ENCODE data around the gene TM9SF2.

DNA sequence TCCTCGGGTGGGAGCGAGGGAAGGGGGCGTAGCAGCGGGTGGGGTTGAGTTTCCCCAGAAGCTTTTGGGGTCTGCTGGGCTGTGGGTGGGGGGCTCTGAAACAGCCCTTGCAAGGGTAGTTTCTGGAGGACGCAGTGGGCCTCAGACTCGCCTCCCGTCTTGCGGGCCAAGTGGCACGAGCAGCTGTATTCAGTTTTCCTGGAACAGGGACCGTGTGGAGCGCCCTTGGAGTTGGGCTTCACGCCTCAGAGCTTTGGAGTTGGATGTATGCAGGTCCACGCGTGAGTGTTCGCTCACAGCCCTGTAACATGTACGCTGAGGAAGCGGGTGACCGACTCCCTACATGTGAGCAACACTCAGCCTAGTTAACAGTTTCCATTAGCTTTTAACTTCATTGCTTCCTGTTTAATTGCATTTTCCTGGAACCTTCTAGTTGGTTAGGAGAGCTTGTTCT is 603 bp downstream of the TM9SF2 start:
- TF ChIP-seq, protein P1, sequence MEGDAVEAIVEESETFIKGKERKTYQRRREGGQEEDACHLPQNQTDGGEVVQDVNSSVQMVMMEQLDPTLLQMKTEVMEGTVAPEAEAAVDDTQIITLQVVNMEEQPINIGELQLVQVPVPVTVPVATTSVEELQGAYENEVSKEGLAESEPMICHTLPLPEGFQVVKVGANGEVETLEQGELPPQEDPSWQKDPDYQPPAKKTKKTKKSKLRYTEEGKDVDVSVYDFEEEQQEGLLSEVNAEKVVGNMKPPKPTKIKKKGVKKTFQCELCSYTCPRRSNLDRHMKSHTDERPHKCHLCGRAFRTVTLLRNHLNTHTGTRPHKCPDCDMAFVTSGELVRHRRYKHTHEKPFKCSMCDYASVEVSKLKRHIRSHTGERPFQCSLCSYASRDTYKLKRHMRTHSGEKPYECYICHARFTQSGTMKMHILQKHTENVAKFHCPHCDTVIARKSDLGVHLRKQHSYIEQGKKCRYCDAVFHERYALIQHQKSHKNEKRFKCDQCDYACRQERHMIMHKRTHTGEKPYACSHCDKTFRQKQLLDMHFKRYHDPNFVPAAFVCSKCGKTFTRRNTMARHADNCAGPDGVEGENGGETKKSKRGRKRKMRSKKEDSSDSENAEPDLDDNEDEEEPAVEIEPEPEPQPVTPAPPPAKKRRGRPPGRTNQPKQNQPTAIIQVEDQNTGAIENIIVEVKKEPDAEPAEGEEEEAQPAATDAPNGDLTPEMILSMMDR (IDR thresholded peaks at IDR 0.05): no peak
- TF ChIP-seq POLR2A (IDR thresholded peaks at IDR 0.05): no peak
